Measurements from ENCODE around the gene TMEM250. TPM values are rescaled to one million over a fixed set of nuclear protein-coding genes. Genes with fewer than 3 reads are reported as not detected.
A peak's percentile ranks its signal among the peaks of the same experiment; 100 is the strongest.

TMEM250 gene
- total RNA-seq, 1 donor from 2014 or later: 30.7 TPM

- DNase-seq (peak; percentile 67), ATAC-seq (peak; percentile 77)
- Histone ChIP-seq H3K4me3 (no peak overlapping the region), H3K27ac (no peak overlapping the region), H3K36me3 (no peaks in the 10 kb centered on the region), H3K4me1 (peaks cover 13% of the 10 kb centered on the region), H3K27me3 (no peaks in the 10 kb centered on the region), H3K9me3 (no peaks in the 10 kb centered on the region)
- intact Hi-C loops (cut with DNase I): no loop called here
- TF ChIP-seq, protein P1, sequence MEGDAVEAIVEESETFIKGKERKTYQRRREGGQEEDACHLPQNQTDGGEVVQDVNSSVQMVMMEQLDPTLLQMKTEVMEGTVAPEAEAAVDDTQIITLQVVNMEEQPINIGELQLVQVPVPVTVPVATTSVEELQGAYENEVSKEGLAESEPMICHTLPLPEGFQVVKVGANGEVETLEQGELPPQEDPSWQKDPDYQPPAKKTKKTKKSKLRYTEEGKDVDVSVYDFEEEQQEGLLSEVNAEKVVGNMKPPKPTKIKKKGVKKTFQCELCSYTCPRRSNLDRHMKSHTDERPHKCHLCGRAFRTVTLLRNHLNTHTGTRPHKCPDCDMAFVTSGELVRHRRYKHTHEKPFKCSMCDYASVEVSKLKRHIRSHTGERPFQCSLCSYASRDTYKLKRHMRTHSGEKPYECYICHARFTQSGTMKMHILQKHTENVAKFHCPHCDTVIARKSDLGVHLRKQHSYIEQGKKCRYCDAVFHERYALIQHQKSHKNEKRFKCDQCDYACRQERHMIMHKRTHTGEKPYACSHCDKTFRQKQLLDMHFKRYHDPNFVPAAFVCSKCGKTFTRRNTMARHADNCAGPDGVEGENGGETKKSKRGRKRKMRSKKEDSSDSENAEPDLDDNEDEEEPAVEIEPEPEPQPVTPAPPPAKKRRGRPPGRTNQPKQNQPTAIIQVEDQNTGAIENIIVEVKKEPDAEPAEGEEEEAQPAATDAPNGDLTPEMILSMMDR (IDR thresholded peaks at IDR 0.05): no peak
Measured at GRCh38 chr9:136075881-136076678, 42.6 kb downstream of the TMEM250 start.

GRCh38 chr9:136075134-136075841, 43.4 kb downstream of the TMEM250 start:
- ATAC-seq (no peak), DNase-seq (peak; percentile 61)
- H3K36me3 ChIP-seq: no peaks in the 10 kb centered on the region
- H3K27me3 ChIP-seq: no peaks in the 10 kb centered on the region
- no peak overlapping the region for H3K27ac ChIP-seq
- no peaks in the 10 kb centered on the region for H3K9me3 ChIP-seq
- H3K4me3 ChIP-seq: no peak overlapping the region
- TF ChIP-seq, protein P1 (IDR thresholded peaks at IDR 0.05): no peak
- H3K4me1 ChIP-seq: peaks cover 10% of the 10 kb centered on the region
- intact Hi-C loops (cut with DNase I): no loop called here

- ATAC-seq (no peak), DNase-seq (peak; percentile 58)
- Histone ChIP-seq H3K27me3 (no peaks in the 10 kb centered on the region), H3K4me3 (no peak overlapping the region), H3K27ac (no peak overlapping the region), H3K36me3 (no peaks in the 10 kb centered on the region), H3K9me3 (no peaks in the 10 kb centered on the region), H3K4me1 (peaks cover 5% of the 10 kb centered on the region)
- TF ChIP-seq, protein P1 (IDR thresholded peaks at IDR 0.05): no peak
- intact Hi-C loops (cut with DNase I): no loop called here
Measured at GRCh38 chr9:136074706-136075105, 44.0 kb downstream of the TMEM250 start.

Other genes with a start within 250 kb of the TMEM250 start
- 26.5 TPM for gene CAMSAP1, start 211.3 kb downstream of the TMEM250 start, total RNA-seq
- 30.1 TPM for gene UBAC1, start 157.5 kb downstream of the TMEM250 start, total RNA-seq
- gene NACC2, start 23.6 kb downstream of the TMEM250 start, total RNA-seq: 33.5 TPM
- gene LHX3, start 86.3 kb upstream of the TMEM250 start, total RNA-seq: not detected
- gene QSOX2, start 126.9 kb upstream of the TMEM250 start, total RNA-seq: 13.1 TPM
- 0.09 TPM for gene CCDC187, start 185.2 kb upstream of the TMEM250 start, total RNA-seq
- 27.3 TPM for gene GPSM1, start 208.7 kb upstream of the TMEM250 start, total RNA-seq
- 15.5 TPM for gene DNLZ, start 244.9 kb upstream of the TMEM250 start, total RNA-seq